Activated CD8-positive, alpha-beta memory T cell treated with anti-CD3 and anti-CD28 coated beads for 24 hours (primary cell): ENCODE results near the gene MLIP.
"Not testable (repeated sequence)": the region's sequence is repeated elsewhere in the genome, so short reads cannot be mapped to it uniquely, and the experiment has no call there.

Experiments used
- DNase-seq: peaks from one replicate; pipeline ENCODE4 v3.0.0-alpha.2; 2020

Gene MLIP

DNA sequence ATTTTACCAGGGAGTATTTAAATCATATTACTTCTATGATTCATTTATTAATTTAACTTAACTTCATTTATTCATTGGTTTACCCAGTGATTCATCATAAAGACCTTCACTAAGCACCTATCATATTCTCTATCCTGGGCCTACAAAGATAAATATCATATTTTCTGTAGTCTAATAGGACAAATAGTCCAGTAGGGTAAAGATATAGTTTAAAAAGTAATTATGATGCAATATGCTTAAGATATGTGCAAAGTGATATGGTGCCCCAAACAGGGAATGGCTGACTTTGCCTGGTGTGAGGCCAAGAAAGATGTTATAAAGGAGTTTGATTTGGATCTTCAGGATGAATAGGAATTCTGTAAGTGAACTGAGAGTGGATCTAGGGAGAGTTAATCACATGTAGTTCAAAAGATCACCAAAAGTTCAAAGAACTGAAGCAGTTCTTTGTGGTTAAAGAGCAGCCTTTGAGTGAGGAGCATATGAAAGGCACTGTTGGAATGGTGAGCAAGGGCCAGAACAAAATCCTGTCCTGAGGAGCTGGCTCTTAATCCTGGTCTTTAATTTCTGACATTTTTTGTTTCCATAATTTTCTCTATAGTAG is 45.5 kb downstream of the MLIP start:
- no peak for DNase-seq

DNA sequence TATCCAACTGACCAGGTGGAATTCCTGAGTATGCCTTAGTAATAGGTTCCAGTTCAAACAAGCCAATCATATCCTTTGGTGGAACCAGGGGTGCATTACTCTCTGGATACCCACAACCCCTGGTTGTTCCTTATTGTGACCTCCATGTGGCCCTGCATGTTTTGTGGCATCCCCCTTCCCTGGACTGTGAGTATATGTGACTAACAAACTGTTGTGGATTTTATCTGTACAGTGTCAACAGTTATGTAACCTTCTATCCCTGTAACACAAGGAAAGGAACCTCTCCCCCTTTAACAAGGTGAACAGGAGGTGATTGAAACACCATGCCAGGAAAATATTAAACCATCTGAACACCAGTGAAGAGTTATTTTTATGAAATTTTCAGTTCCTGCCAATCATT is 46.2 kb downstream of the MLIP start:
- no peak for DNase-seq

DNA sequence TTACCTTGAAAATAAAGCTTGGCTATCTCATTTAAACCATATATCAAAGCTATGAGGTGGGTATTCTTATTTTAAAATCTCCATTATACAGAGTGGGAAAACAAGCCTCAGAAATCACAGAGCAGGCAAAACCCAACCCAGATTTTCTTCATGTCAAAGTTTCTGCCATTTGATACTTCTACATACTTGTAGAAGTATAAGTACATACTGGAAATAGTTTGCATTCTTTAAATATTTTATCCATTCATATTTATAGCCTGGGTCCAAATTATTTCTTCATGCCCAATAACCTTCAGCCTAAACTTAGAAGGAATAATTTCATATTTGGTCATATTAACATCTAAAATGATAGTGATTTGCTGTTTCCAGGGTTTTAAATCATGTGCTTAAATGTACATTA is 61.8 kb downstream of the MLIP start:
- DNase-seq = no peak

DNA sequence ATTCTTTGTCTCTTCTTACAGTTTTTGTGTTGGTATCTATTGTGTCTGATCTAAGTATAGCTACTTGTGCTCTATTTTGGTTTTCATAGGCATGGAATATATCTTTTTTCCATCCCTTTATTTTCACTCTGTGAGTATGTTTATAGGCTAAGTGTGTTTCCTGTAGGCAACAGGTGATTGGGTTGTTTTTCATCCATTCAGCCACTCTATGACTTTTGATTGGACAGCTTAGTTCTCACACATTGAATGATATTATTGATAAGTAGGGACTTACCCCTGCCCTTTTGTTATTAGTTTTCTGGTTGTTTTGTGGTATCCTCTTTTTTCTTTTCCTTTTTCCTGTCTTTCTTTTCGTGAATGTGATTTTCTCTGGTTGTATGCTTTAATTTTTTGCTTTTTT is 67.9 kb downstream of the MLIP start:
- no peak for DNase-seq

DNA sequence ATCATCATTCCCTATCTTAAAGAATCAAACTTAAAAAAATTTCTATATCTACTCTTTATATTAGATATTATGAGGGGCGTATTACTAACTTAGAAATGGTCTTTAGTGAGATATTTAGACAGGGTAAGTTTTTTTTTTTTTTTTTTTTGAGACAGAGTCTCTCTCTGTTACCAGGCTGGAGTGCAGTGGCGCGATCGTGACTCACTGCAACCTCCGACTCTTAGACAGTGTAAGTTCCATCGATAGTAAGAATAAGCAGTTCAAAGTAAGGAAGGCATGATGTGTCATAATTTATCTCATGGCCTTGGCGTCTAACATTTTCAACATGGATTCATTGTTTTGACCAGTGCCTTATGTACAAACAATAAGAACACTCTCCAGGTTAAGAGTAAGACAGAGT is 72.4 kb downstream of the MLIP start:
- no peak for DNase-seq

DNA sequence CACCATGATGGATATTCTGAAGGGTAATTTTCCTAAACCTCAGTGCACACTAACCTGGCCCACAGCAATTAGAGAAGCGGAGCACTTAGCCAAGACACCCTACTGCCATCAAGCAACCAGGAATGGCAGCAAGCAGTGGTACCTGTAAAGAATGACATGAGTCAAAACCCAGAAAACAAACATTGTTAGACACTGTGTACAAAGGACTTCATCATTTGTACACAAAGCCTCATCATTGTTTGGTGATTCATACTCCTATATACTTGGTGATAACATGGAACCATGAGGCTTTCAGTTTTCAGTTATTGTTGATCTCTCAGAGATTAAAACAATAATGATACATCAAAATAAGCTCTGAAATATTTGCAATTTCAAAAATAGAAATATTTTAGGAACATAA is 74.6 kb downstream of the MLIP start:
- DNase-seq = no peak

DNA sequence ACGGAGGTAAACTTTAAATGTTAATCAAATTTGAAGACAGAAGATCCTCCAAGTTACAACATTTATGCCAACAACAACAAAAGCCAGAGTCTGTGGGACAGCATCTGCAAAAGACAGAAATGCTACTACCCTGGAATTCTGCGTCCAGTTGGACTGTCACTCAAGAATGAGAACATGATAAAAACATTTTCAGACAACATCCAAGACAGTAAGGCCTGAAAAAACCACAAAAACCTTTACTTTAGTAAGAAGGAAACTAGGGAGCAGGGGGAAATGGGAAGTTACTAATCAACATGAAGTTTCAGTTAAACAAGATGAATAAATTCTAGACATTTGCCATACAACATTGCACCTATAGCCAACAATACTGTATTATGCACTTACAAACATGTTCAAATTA is 77.6 kb downstream of the MLIP start:
- DNase-seq = no peak

DNA sequence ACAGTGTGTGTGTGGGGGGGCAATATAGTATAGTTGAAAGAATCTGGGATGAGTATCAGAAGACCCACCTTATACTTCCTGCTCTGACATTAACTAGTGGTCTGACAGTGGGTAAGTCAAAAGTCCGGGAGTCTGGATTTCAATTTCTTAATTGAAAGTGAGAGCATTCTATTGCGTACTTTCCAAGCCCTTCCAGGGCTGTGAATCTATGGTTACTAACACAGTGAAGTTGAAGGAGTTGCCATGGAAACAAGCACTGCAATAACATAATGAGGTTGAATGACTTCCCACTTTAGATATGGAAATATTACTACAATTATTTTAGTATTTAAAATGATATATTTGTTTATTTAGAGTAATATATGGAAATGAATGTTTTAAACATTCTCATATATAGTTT is 80.2 kb downstream of the MLIP start:
- no peak for DNase-seq

DNA sequence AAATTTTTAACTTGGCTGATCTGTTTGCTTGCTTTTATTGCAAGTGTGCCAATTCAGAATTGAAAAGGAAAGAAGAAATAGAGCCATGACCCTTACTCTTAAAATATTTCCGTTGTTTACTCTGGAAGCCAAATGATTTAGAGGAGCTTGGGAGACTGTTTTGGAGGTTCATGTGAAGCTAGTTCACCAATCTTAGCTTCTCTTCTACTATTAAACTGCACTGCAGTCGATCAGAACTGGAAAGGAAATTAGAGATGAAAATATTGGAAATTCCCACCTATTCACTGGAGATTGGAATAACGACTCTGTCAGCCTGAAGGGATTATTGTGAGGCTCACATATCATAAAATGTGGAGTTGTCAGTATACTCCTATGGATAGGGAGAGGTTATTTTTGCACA is 81.8 kb downstream of the MLIP start:
- DNase-seq = no peak

DNA sequence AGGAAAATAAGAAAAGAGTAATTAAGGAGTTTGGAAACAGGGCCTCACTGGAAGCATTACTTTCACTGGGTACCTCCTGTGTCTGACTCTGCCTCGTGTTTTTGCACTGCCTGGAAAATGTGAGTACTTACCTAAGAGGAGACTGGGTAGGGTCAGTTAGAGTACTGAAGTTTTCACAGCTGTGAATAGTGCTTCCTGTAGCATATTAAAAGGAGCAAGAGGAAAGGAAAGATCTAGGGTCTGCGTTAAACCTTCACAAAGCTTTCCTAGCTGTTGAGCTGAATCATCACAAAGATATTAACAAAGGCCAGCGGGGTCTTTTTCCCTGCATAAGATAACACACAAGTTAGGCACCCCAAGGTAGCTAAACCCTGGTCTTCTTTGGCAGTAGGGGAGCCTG is 82.3 kb downstream of the MLIP start:
- DNase-seq = no peak

DNA sequence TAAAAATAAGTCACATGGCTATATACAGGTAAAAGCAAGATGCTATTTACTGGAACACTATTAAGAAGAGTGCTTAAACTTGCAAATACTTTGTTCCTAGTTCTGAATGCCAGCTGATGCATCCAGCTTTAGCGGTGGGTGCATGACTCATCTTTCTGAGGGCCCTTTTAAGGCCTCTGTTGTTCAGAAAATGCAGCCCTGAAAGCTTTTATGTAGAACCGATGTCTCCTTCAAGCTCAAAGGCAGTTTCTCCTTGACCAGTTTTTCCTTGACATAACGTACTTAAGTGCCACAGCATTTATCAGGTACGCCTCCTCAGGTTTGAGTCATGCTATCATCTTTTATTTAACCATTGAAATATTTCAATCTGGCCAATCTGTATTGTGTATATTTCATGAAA is 82.8 kb downstream of the MLIP start:
- DNase-seq = no peak

DNA sequence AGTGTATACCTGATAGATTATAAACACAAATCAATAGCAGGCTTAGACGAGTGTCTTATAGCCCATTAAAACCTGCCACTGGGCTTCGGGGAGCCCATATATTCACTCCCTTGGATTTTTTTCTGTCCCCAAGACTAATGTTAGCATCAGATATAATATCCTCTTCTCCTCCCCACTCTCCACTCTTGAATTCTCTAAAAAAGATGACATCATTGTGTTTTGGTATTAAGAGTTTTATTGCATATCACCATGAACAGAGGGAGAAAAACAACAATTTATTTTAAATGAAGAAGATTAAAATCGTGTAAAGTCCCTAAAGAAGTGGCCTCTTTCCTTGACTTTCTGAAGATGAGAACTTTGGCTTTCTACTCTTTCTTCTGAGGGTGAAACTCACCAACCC is 84.4 kb downstream of the MLIP start:
- DNase-seq = no peak

DNA sequence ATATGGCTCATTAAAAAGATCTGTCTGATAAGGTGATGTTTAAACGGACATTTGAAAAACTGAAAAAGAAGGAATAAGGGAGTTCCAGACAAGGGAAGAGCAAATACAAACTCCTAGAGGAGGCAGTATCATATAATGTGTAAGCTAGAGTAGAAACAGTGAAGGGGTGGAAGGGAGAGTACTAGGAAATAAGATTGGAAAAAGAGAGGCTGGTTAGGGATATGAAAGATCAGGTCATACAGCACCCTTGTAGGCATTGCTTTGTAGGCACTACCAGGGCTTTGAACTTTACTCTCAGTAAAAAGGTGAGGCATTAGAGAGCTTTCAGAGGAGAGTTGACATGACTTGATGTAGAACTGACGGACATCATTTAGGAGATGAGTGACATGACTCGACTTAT is 85.7 kb downstream of the MLIP start:
- DNase-seq = no peak

DNA sequence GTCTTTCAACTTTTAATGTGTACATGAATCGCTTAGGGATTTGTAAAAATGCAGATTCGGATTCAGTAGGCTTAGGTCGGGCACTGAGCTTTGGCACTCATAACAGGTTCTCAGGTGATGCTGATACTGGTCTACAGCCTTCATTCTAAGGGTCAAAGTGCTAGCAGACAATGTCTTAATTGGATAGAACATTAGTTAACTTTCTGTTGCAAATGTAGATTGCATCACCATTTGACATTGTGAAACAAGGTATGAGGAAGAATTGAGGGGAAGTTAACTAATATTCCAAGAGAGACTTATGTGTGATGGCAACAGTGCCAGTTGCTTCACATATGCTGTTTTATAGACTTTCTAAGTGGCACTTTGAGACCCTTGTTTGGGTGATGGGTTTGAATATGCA is 86.9 kb downstream of the MLIP start:
- DNase-seq = no peak

DNA sequence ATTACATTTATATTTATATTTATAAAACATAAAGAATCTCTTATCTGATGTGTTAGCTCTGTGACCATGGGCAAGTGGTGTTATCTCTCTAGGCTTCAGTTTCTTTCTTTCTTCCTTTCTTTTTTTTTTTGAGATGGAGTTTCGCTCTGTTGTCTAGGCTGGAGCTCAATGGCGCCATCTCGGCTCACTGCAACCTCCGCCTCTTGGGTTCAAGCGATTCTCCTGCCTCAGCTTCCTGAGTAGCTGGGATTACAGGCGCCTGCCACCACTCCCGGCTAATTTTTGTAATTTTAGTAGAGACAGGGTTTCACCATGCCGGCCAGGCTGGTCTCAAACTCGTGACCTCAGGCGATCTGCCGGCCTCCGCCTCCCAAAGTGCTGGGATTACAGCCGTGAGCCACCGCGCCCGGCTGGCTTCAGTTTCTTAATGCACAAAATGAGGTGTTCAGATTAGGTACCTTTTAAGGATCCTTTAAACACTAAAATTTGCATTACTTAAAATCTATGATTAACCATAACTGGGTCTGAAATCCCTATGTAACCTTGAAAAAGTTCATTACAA is 92.3 kb downstream of the MLIP start:
- DNase-seq = not testable (repeated sequence)

DNA sequence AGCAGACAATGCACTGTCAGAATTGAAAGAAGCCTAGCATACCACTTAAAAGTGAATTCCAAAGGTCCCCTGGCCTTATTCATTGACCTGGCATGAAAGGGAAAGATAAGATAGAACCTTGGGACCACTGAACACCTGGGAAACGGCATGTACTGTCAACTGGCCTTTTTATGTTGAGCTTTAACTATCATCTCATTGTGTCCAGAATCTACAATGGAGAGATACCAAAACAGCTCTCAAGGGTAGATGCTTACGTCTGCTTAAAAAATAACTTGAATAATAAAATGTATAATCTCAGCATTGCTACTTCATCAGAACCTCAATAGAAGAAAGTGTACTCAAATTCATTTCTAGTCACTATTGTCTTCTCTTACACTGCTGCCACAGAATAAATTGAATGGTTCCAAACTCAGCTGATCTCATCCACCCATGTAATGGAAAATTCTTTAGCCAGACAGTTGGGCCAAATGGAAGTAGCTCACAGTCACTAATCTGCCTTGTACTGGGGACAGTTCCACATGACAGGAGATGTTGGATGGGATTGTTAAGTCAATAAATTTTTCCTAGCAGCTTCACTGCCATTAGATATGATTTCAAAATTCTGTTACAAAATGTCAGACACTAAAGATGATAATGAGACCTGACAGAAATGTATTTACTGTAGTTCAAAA is 93.8 kb downstream of the MLIP start:
- no peak for DNase-seq

DNA sequence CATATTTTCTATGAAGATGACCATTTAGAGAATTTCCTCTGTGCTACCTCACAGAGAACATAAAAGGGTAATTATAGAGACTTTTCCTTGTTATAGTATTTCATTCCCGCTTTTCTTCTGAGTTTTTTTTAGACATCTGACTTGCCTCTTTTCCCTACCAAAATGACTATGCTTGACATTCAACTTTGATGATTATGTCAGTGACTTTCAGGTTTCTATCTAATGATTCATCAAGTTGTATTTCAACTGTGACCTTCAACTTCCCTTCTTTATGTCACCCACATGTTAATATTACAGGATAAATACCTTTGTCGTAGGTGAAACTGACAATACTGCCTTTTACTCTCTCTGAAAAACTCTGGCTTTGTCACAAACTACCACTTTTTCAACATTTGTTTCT is 95.3 kb downstream of the MLIP start:
- DNase-seq = no peak

DNA sequence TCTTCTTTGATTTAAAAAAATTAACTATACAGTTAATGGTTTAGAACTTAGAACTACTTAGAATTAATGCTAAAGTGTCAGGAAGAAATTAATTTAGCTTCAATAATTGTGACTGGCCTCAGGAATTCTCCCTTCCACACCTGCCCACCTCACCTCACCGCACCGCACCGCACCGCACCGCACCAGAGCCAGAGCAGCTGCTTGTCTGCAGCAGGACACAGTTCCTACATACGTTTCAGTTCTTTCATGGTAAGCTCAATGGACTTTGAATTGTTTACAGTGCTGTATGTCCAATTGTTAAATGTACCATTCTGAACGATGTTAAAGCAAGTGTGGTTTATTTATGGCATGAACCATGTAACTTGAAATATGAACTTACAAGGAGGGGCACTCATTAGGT is 98.7 kb downstream of the MLIP start:
- not testable (repeated sequence) for DNase-seq

DNA sequence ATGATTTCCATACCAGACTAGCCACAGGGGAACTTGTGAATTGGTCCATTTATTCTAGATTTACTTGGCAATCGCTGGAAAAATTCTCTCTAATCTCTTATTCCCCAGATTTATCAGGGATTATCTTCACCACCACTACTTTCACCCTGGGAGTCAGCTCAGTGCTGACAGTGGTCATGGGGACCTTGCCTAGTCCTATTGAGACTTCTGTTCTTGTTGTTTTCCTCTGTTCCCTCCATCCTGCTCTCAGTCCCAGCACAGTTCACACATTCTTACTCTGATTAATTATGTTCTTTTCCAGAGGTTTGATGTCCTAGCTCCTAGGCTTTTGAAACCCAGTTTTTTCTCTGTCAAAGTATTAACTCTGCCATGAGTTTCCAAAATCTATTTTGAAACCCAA is 103.0 kb downstream of the MLIP start:
- DNase-seq = no peak

DNA sequence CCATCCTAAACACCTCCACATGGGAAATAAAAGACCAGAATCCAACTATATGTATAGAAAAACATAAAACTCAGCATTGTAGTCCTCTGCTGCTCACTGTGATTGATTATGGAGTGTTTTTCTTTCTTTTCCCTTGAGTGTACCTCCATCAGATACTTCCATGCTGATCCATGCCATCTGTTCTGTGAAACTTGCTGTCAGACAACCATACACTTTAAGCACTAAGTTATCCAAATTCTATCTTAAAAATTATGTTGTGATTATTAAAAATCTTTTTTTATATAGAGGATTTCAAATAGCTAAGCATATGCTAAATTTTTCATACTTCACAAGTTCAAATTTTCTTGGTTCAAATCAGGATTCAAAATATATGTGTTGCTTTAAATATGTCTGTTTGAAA is 105.1 kb downstream of the MLIP start:
- no peak for DNase-seq

DNA sequence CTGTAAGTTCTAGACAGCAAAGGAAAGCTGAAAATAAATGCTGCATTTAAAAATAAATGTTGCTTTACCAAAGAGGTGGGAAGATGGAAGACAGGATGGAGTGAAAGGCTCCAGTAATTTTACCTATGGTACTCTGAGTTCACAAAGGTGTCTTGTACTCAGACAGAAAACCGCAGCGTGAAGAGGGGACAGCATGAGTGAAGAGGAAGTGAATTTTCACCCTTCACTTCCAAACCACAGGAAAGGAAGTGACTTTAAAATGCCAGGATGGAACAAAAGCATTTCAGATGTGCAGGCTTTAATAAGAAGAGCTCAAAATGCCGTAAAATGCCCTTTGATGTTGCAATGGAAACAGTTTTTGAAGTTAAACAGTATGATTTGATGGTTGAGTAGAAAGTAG is 105.8 kb downstream of the MLIP start:
- no peak for DNase-seq

DNA sequence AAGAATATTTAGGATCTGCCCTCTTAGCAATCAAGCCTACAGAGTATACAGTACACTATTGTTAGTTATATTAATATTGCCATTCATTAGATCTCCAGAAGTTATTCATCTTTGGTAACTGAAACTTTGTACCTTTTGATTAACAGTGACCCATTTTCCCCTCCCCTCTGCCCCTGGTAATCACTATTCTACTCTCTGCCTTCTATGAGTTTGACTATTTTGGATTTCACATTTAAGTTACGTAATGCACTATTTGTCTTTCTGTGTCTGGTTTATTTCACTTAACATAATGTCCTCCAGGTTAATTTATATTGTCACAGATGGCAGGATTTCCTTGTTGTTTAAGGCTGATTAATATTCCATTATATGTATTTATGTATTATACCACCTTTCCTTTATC is 111.0 kb downstream of the MLIP start:
- DNase-seq = no peak

DNA sequence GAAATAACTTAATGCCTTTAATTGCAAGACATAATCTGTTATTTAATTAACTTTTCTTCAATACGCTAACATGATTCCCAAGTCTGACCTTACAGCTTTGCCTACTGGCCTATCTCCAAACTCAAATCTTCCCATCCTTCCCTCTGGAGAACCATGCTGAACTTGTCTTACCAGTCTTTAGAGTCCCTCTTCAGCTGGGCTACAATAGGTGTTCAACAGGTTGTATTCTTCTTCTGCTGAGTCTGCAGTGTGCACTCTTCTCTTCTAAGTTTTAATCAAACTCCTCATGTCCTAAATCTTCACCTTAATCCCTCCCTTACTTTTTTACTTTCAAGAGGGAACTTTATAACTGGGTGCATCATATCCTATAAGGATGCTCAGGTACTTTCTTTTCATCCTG is 121.5 kb downstream of the MLIP start:
- DNase-seq = no peak

DNA sequence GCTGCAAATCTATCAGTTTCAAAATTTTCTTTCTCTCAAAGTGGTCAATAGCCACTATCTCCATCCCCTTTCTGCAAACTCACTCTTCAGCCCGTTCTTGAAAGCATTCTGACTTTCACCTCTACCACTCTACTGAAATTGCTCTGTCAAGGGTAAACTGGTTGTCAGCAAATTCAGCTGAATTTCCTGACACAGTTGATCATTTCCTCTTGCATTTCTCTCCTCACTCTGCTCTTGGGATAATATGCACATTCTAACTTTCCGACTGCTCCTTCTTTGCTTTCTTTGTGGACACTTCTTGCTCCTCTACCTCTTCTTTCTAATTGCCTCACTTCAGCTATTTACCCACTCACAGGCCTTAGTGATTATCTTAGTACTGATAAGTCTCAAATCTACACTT is 123.3 kb downstream of the MLIP start:
- DNase-seq = no peak

DNA sequence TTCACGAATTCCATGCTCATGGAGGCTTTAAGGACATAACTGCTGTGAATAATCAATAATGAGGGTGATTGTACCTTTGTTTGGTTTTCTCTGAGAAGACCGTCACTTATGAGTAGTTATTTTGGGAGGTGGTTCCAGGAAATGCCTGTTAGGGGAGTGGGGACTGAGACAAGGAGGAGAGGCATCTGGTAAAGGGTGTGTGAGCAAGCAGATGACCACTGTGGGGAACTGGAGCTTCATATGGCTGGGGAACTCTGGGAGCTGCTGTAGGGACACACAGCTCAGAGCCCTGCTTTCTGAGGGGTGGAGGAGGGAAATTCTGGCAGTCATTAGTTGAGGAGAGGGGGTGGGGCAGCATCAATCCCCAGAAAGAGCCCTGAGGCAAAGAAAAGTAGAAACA is 125.7 kb downstream of the MLIP start:
- no peak for DNase-seq
